HEK293 (cell line): ENCODE data around the gene ATP6V1B1.

Experiments
- CTCF ChIA-PET: fragments of 350-600 bp; formaldehyde crosslinking; extraction: SDS; loops from one replicate; lab custom pipeline; 2021; ENCODE audit warnings: antibody characterized with exemption; lab: Yijun Ruan, JAX
- POLR2A ChIA-PET: fragments of 300-600 bp; formaldehyde crosslinking; extraction: SDS; loops from one replicate; lab custom pipeline; 2020; ENCODE audit warnings: antibody characterized with exemption, inconsistent platforms; lab: Yijun Ruan, JAX
- H3K27ac ChIP-seq: fragments of 200-500 bp; sonication (Bioruptor generic); 2 replicates; pipeline ENCODE4 v1.5.1; 2014; ENCODE audit warnings: low read depth, low read length, control low read depth, inconsistent platforms; ENCODE audit errors: extremely low read depth
- H3K36me3 ChIP-seq, 2 experiments: fragments of 200-500 bp in 1 of 2; sonication (Bioruptor generic) in 1 of 2; 1 replicate in 1 of 2; 2 replicates in 1 of 2; pipeline ENCODE4 v1.5.1; 2014 to 2017; ENCODE audit warnings: inconsistent platforms in 2 of 2, low read length in 2 of 2; ENCODE audit not compliant: control insufficient read depth in 2 of 2, insufficient read depth in 1 of 2
- H3K4me1 ChIP-seq: fragments of 200-500 bp; sonication (Bioruptor generic); 2 replicates; pipeline ENCODE4 v1.5.1; 2014; ENCODE audit warnings: mild to moderate bottlenecking, low read length, inconsistent platforms; ENCODE audit not compliant: control insufficient read depth, insufficient read depth
- H3K4me3 ChIP-seq: 2 replicates; pipeline ENCODE4 v1.5.1; 2011; ENCODE audit warnings: low read depth, mild to moderate bottlenecking, control low read depth, low read length, moderate library complexity
- H3K9me3 ChIP-seq: fragments of 200-500 bp; sonication (Bioruptor generic); 2 replicates; pipeline ENCODE4 v1.5.1; 2014; ENCODE audit warnings: low read depth, low read length, inconsistent platforms; ENCODE audit not compliant: control insufficient read depth, insufficient read depth
- BCL11B ChIP-seq: fragments of 450-650 bp; formaldehyde crosslinking; IDR thresholded peaks from 2 replicates; pipeline ENCODE4 v1.5.1; 2016; ENCODE audit warnings: low read depth, missing biosample characterization, missing genetic modification characterization
- HOXC10 ChIP-seq: sonication (generic); formaldehyde crosslinking; IDR thresholded peaks from 2 replicates; pipeline ENCODE4 v1.8.1; 2023; ENCODE audit warnings: mild to moderate bottlenecking, missing genetic modification reagents
- KLF1 ChIP-seq: fragments of 450-650 bp; formaldehyde crosslinking; IDR thresholded peaks from 2 replicates; pipeline ENCODE4 v1.5.1; 2016; ENCODE audit warnings: missing biosample characterization, missing genetic modification characterization
- TSHZ1 ChIP-seq: fragments of 450-650 bp; formaldehyde crosslinking; IDR thresholded peaks from 2 replicates; pipeline ENCODE4 v1.5.1; 2016; ENCODE audit warnings: missing biosample characterization, missing genetic modification characterization, borderline replicate concordance
- ZBTB11 ChIP-seq: fragments of 450-650 bp; formaldehyde crosslinking; conservative IDR thresholded peaks from 2 replicates; pipeline ENCODE4 v1.5.1; 2016; ENCODE audit warnings: low read depth, missing biosample characterization, missing genetic modification characterization
- ZBTB21 ChIP-seq: fragments of 450-650 bp; formaldehyde crosslinking; IDR thresholded peaks from 2 replicates; pipeline ENCODE4 v1.5.1; 2017; ENCODE audit warnings: missing biosample characterization, missing genetic modification characterization
- ZBTB48 ChIP-seq: fragments of 450-650 bp; formaldehyde crosslinking; IDR thresholded peaks from 2 replicates; pipeline ENCODE4 v1.5.1; 2016; ENCODE audit warnings: missing biosample characterization, missing genetic modification characterization
- ZNF10 ChIP-seq: fragments of 450-650 bp; formaldehyde crosslinking; IDR thresholded peaks from 2 replicates; pipeline ENCODE4 v1.5.1; 2017; ENCODE audit warnings: missing biosample characterization, missing genetic modification characterization
- ZNF132 ChIP-seq: fragments of 450-650 bp; formaldehyde crosslinking; IDR thresholded peaks from 2 replicates; pipeline ENCODE4 v1.5.1; 2017; ENCODE audit warnings: missing biosample characterization, missing genetic modification characterization, borderline replicate concordance
- ZNF155 ChIP-seq: fragments of 450-650 bp; formaldehyde crosslinking; IDR thresholded peaks from 2 replicates; pipeline ENCODE4 v1.5.1; 2016; ENCODE audit warnings: missing biosample characterization, missing genetic modification characterization
- ZNF175 ChIP-seq: fragments of 450-650 bp; formaldehyde crosslinking; IDR thresholded peaks from 2 replicates; pipeline ENCODE4 v1.5.1; 2016; ENCODE audit warnings: missing biosample characterization, missing genetic modification characterization
- ZNF19 ChIP-seq: fragments of 450-650 bp; formaldehyde crosslinking; IDR thresholded peaks from 2 replicates; pipeline ENCODE4; 2016; ENCODE audit warnings: missing biosample characterization, missing genetic modification characterization, low read depth
- ZNF248 ChIP-seq: fragments of 450-650 bp; formaldehyde crosslinking; IDR thresholded peaks from 2 replicates; pipeline ENCODE4 v1.5.1; 2017; ENCODE audit warnings: missing biosample characterization, missing genetic modification characterization
- ZNF266 ChIP-seq: fragments of 450-650 bp; formaldehyde crosslinking; IDR thresholded peaks from 2 replicates; pipeline ENCODE4 v1.5.1; 2016; ENCODE audit warnings: missing biosample characterization, missing genetic modification characterization, low read depth
- ZNF362 ChIP-seq: fragments of 450-650 bp; formaldehyde crosslinking; IDR thresholded peaks from 2 replicates; pipeline ENCODE4 v1.5.1; 2016; ENCODE audit warnings: missing biosample characterization, missing genetic modification characterization
- ZNF529 ChIP-seq: fragments of 450-650 bp; formaldehyde crosslinking; IDR thresholded peaks from 2 replicates; pipeline ENCODE4 v1.5.1; 2017; ENCODE audit warnings: missing genetic modification characterization, missing biosample characterization; ENCODE audit not compliant: insufficient replicate concordance
- ZNF548 ChIP-seq: fragments of 450-650 bp; formaldehyde crosslinking; IDR thresholded peaks from 2 replicates; pipeline ENCODE4 v1.5.1; 2016; ENCODE audit warnings: missing biosample characterization, missing genetic modification characterization
- ZNF654 ChIP-seq: fragments of 450-650 bp; formaldehyde crosslinking; IDR thresholded peaks from 2 replicates; pipeline ENCODE4 v1.5.1; 2016; ENCODE audit warnings: low read depth, missing biosample characterization, missing genetic modification characterization
- ZNF707 ChIP-seq: fragments of 450-650 bp; formaldehyde crosslinking; IDR thresholded peaks from 2 replicates; pipeline ENCODE4 v1.5.1; 2016; ENCODE audit warnings: missing biosample characterization, missing genetic modification characterization
- TF ChIP-seq, protein P1 (sequence below): fragments of 450-650 bp; formaldehyde crosslinking; IDR thresholded peaks from 2 replicates; pipeline ENCODE4 v1.5.1; 2016; ENCODE audit warnings: missing biosample characterization, missing genetic modification characterization

Gene ATP6V1B1

GRCh38 chr2:70979626-70980025 lies 43.9 kb downstream of the ATP6V1B1 start:
- H3K36me3 ChIP-seq = peaks cover 0 to 27% of the 10 kb centered on the region in 2 experiments; a peak in 2 of 3 replicates
- H3K9me3 ChIP-seq = no peaks in the 10 kb centered on the region
- H3K4me3 ChIP-seq = no peak overlapping the region
- H3K4me1 ChIP-seq = no peaks in the 10 kb centered on the region
- CTCF ChIA-PET = interaction anchor here (0.6 to 0.8 kb wide), 2 partner anchors 14 to 22 kb away, joined by 3 to 5 read pairs; no protein-coding TSS in a partner anchor
- no peak overlapping the region for H3K27ac ChIP-seq
- POLR2A ChIA-PET = interaction anchor here (0.7 kb wide), 1 partner anchor 10 kb away, joined by 3 read pairs; no protein-coding TSS in a partner anchor
- TF ChIP-seq ZNF132 (tag by site-specific recombination) (no peak), ZBTB21 (no peak), HOXC10 (CRISPR knock-in tag) (no peak), ZNF548 (tag by site-specific recombination) (no peak), ZNF362 (tag by site-specific recombination) (no peak), ZNF248 (no peak), ZNF654 (no peak), BCL11B (tag by site-specific recombination) (no peak), ZBTB11 (tag by site-specific recombination) (no peak), KLF1 (no peak), TSHZ1 (tag by site-specific recombination) (no peak), ZNF266 (tag by site-specific recombination) (no peak), ZNF175 (tag by site-specific recombination) (no peak), ZNF529 (tag by site-specific recombination) (no peak), ZNF155 (tag by site-specific recombination) (no peak), ZBTB48 (tag by site-specific recombination) (no peak), ZNF19 (tag by site-specific recombination) (no peak), ZNF707 (tag by site-specific recombination) (no peak), ZNF10 (no peak)
- TF ChIP-seq, protein P1, sequence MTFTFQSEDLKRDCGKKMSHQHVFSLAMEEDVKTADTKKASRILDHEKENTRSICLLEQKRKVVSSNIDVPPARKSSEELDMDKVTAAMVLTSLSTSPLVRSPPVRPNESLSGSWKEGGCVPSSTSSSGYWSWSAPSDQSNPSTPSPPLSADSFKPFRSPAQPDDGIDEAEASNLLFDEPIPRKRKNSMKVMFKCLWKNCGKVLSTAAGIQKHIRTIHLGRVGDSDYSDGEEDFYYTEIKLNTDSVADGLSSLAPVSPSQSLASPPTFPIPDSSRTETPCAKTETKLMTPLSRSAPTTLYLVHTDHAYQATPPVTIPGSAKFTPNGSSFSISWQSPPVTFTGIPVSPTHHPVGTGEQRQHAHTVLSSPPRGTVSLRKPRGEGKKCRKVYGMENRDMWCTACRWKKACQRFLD (tag by site-specific recombination) = no peak
